IPS-18c (cell line): ENCODE results near the gene CAPN2.
A peak's percentile ranks its signal among the peaks of the same experiment; 100 is the strongest.

ENCODE experiments used
- H3K4me3 ChIP-seq: 2 replicates; pipeline ENCODE4 v1.7.0; 2013; ENCODE audit warnings: low read depth, mild to moderate bottlenecking, low read length, moderate library complexity; ENCODE audit not compliant: insufficient read depth
- H3K9me3 ChIP-seq: one replicate; pipeline ENCODE4 v1.6.1; 2013; ENCODE audit warnings: mild to moderate bottlenecking, low read length, moderate library complexity; ENCODE audit not compliant: control insufficient read depth, insufficient read depth

Gene CAPN2

DNA sequence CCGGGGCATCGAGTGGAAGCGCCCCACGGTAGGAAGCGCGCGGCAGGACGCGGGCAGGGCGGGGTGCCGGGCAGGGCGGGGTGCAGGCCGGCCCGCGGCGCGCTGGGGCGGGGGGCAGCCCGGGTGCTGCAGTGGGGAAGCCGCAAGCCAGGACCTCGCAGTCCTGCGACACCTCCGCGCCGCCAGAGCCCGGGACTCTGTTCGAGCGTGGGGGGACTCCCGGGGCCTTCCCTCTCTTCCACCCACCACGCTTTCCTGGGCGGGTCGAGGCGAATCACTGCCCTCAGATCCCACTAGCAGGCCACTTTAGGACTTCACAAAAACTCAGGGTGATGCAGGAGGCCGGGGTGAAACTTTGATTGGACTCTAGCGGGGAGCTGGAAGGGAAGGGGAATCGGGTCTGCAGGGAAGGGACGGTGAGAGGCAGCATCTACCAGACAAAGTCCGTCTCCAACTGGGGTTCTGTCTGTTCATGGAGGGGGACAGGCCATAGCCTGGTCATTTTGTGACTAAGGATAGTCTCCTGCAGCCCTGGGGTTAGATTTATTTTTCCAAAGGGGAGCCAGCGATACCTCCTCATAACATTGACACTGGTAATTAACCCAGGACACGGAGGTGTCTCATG lies 623 bp downstream of the CAPN2 start:
- H3K4me3 ChIP-seq: peak overlapping the region; percentile 75
- H3K9me3 ChIP-seq: peaks cover 3% of the 10 kb centered on the region

- H3K4me3 ChIP-seq: peak overlapping the region; percentile 75; the same call in 1 of the 2 replicates
- H3K9me3 ChIP-seq: peaks cover 3% of the 10 kb centered on the region
Observed at GRCh38 chr1:223713546-223714420, 1.4 kb downstream of the CAPN2 start.

DNA sequence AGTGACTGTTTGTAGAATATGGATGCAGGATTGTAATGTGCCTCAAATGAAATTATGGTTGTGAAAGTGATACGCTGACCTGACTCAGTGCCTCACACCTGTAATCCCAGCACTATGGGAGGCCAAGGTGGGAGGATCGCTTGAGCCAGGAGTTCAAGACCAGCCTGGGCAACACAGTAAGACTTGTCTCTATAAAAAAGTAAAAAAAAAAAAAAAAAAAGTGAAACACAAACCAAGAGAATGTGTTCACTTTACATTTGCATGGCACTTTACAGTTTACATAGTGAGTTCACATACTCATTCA lies 2.0 kb downstream of the CAPN2 start:
- H3K9me3 ChIP-seq: peaks cover 3% of the 10 kb centered on the region

GRCh38 chr1:223714849-223715603 lies 2.7 kb downstream of the CAPN2 start:
- Histone ChIP-seq H3K9me3 (peaks cover 3% of the 10 kb centered on the region), H3K4me3 (no peak overlapping the region)

More for the DNA sequence above, 2.0 kb downstream of the CAPN2 start:
- no peak overlapping the region for H3K4me3 ChIP-seq

GRCh38 chr1:223715604-223716172 lies 3.3 kb downstream of the CAPN2 start:
- peaks cover 3% of the 10 kb centered on the region for H3K9me3 ChIP-seq
- H3K4me3 ChIP-seq: no peak overlapping the region; the same call in 1 of the 2 replicates

DNA sequence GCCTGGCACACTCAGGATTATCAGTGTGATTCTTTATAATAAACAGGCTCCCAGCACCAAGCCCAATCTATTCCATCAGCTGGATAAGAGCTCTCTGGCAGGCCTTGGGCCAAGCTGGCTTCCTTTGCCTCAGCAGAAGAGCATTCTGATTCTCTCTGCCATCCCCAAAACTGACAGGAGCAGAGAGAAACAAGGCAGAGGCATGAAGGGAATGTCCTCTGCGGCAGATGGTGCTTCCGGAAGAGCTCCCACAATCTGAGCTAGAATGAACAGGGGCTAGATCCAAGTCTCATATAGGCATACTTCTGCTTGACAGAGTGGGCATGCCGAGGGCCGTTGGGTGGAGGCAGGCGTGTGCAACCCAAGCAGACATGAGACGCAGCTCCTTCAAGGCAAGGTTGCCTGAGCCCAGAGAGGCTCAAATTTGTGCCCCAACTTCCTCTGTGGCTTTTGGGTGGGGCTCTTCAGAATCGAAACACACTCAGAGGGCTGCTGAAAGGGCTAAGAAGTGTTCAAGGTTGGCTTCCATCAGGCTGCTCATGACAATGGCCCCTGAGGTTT lies 4.0 kb downstream of the CAPN2 start:
- no peak overlapping the region for H3K4me3 ChIP-seq
- no peaks in the 10 kb centered on the region for H3K9me3 ChIP-seq

DNA sequence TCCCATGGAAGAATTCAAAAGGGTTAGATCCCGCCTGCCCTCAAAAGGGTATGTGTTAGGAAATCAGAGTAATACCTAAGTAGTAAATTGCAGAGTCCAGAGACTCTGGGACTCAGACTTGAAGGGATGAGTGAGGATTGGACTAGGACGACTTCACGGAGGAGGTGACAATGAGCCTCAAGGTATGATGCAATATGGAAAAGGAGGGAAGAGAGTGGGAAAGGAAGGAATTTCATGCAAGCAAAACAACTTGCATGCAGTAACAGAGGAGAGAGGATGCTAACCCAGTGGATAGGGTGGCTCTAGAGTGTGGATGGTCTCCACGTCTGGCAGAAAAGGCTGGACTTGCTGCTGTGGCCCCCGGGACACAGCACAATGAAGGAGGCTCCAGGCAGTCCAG lies 4.8 kb downstream of the CAPN2 start:
- Histone ChIP-seq H3K4me3 (no peak overlapping the region), H3K9me3 (no peaks in the 10 kb centered on the region)

GRCh38 chr1:223717695-223718363 lies 5.5 kb downstream of the CAPN2 start:
- no peak overlapping the region for H3K4me3 ChIP-seq
- no peaks in the 10 kb centered on the region for H3K9me3 ChIP-seq

DNA sequence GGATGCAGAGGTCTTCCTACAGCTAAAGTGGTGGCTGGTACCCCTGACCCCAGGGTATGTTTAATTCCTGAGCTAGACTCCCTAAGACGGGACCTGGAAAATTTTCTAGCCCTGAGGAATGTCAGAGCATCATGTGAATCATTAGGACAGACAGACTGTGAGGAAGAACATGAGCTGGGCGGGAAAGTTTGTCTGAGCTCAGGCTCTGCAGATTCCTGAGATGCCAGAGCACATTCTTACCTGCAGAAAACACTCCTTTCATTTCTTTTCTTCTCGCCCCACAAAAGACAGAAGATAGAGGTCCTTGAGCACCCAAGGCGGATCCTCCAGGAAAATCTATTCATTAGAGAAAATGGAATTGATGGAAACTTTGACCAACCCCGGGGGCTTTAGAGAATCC lies 6.5 kb downstream of the CAPN2 start:
- H3K4me3 ChIP-seq: no peak overlapping the region

GRCh38 chr1:223720971-223721591 lies 8.7 kb downstream of the CAPN2 start:
- Histone ChIP-seq H3K4me3 (no peak overlapping the region), H3K9me3 (peaks cover 3% of the 10 kb centered on the region)

More for the DNA sequence above, 6.5 kb downstream of the CAPN2 start:
- H3K9me3 ChIP-seq: peaks cover 2% of the 10 kb centered on the region

DNA sequence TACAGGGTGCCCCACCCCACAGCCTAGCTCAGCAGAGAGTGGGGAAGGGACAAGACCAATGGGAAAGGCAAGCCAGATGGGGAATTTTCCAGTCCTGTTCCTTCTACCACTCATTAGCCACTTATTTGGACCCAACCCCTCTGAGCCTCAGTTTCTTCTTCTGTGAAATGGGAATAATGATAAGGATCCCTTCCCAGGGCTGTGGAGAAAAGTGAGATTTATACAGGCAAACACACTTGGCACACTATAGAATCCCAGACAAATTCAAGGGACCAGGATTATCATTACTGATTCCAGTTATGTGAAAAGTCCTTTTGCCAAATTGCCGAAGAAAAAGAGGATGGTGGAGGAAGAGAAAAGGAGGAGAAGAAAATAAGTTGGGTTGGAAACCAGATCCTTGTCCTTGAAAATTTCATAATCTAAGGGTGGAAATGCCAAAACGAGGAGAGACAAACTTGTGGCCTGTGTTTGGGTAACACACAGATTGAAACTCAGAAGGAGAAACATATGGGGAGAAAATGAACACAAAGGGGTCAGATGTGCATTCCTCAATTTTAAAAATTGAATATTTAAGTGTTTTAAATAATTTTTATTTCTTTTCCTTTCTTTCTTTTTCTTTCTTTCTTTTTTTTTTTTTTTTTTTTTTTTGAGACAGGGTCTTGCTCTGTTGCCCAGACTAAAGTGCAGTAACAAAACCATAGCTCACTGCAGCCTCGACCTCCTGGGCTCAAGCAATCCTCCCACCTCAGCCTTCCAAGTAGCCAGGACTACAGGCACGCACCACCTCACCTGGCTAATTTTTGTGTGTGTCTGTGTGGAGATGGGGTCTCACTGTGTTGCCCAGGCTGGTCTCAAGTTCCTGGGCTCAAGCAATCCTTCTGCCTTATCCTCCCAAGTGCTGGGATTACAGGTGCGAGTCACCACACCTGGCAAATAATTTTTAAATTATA lies 9.6 kb downstream of the CAPN2 start:
- Histone ChIP-seq H3K9me3 (peaks cover 3% of the 10 kb centered on the region), H3K4me3 (no peak overlapping the region)

DNA sequence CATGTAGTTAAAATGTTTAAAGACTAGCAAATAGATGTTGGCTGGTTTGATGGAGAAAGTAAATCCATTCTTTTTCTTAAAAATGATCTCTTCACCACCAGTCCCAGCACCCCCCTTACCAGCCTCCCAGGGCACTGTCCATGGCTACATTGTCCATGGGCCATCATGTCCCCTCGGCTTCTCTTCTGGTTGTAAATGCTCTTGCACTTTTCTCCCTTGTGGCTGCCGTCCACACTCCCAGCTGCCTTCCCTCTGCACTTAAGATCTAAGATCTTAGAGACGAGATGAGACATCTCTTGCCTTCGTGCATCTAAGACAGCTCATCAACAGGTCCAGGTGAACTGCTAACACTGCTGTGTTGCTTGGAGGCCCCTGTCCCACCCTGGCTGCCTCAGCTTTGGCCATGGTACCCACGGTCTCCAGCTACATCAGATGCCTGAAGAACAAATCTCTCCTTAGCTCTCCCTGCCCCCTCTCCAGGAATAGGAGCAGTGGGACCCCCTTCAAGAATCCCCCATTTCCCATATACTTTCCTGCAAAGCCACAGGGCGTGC lies 11.1 kb downstream of the CAPN2 start:
- Histone ChIP-seq H3K4me3 (no peak overlapping the region), H3K9me3 (peaks cover 5% of the 10 kb centered on the region)

DNA sequence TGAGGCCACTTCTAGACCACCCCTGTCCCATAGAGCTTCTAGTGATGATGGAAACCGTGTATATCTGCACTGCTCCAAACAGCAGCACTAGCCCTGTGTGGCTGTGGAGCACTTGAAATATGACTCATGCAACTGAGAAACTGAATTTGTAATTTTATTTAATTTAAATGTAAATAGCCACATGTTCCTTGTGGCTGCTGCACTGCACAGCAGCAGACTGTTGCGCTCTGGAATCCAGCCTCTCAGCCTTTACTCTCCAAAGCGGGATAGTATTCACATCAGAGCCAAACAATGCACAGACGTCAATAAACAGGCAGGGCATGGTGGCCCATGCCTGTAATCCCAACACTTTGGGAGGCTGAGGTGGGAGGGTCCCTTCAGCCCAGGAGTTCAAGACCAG lies 12.0 kb downstream of the CAPN2 start:
- Histone ChIP-seq H3K4me3 (no peak overlapping the region), H3K9me3 (peaks cover 5% of the 10 kb centered on the region)

- Histone ChIP-seq H3K4me3 (no peak overlapping the region), H3K9me3 (peaks cover 5% of the 10 kb centered on the region)
Observed at GRCh38 chr1:223725578-223725977, 13.2 kb downstream of the CAPN2 start.

GRCh38 chr1:223726380-223727001 lies 14.2 kb downstream of the CAPN2 start:
- Histone ChIP-seq H3K9me3 (peaks cover 5% of the 10 kb centered on the region), H3K4me3 (no peak overlapping the region)
